ENCODE results near the gene HDDC2. TPM values are rescaled to one million over a fixed set of nuclear protein-coding genes. Genes with fewer than 3 reads are reported as not detected.

The HDDC2 gene
- total RNA-seq, 2 experiments from 2014 or later = 75.1 to 119 TPM

DNA sequence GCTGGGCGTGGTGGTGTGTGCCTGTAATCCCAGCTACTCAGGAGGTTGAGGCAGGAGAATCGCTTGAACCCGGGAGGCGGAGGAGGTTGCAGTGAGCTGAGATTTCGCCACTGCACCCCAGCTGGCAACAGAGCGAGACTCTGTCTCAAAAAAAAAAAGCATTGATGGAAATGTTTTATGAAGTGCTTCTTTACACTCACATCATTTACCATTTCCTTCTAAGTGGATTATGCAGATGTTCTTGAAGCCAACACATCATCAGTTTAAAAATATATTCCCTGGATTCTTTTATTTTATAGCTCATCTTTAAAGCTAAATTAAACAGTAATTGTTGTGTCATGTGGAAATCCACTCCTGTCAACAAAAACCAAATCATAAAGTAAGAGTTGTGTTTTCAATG lies 35.9 kb upstream of the HDDC2 start:
- TF ChIP-seq CTCF (conservative IDR thresholded peaks at IDR 0.05; ENCODE audit: low read length) (no peak), EZH2phosphoT487 (IDR thresholded peaks at IDR 0.05; ENCODE audit: borderline replicate concordance, low read depth, low read length) (no peak)
- no peak for DNase-seq (ENCODE audit: low spot score)
- Histone ChIP-seq H3K9me3 (ENCODE audit: low read length) (no peaks in the 10 kb centered on the region), H3K4me1 (ENCODE audit: insufficient read depth, low read length, poor library complexity, severe bottlenecking) (no peaks in the 10 kb centered on the region), H3K27ac (ENCODE audit: low read depth, low read length, poor library complexity, severe bottlenecking) (no peak overlapping the region), H2AFZ (ENCODE audit: low read length) (no peak overlapping the region), H3K36me3 (ENCODE audit: insufficient read depth, low read length) (no peaks in the 10 kb centered on the region), H3K4me3 (ENCODE audit: low read depth, low read length, poor library complexity, severe bottlenecking) (no peak overlapping the region), H3K79me2 (ENCODE audit: insufficient read depth, low read depth, low read length) (no peaks in the 10 kb centered on the region), H3K4me2 (ENCODE audit: low read length) (no peak overlapping the region), H3K9me2 (ENCODE audit: insufficient read depth, low read length) (no peaks in the 10 kb centered on the region), H4K20me1 (ENCODE audit: insufficient read depth, low read length) (no peaks in the 10 kb centered on the region)
- ChIA-PET POLR2A (interaction anchor here (0.7 to 1.5 kb wide), 4 partner anchors 10 to 14 kb away, joined by 3 to 4 read pairs (median 3); no protein-coding TSS in a partner anchor), CTCF (ENCODE audit: unreplicated experiment) (no interaction called here)
- intact Hi-C loops (cut with micrococcal nuclease; ENCODE audit: unreplicated experiment) = no loop called here
- BruUV-seq (replicated peaks) = no TSS peak

DNA sequence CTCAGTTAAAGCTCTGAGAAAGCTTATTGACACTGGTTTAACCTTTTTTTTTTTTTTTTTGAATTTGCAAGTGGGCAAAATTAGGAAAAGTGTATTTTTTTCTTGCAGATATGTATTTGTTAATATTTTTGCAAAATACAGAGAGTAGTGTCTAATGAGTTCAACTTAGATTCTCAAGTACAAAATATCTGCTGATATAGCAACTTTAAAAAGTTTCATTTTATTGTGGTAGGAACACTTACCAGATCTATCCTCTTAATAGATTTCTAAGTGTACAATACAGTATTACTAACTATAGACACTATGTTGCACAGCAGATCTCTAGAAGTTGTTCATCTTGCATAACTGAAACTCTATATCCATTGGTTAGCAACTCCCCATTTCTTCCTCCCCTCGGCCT lies 30.9 kb upstream of the HDDC2 start:
- no peaks in the 10 kb centered on the region for H3K4me1 ChIP-seq (ENCODE audit: insufficient read depth, low read length, poor library complexity, severe bottlenecking)
- ChIA-PET POLR2A (interaction anchor here (0.6 to 1.4 kb wide), 5 partner anchors 9 to 272 kb away, joined by 3 to 7 read pairs (median 4); no protein-coding TSS in a partner anchor), CTCF (ENCODE audit: unreplicated experiment) (no interaction called here)
- no peak for DNase-seq (ENCODE audit: low spot score)
- no peak overlapping the region for H3K4me2 ChIP-seq (ENCODE audit: low read length)
- H3K79me2 ChIP-seq (ENCODE audit: insufficient read depth, low read depth, low read length) = no peaks in the 10 kb centered on the region
- no peak for TF ChIP-seq EZH2phosphoT487 (IDR thresholded peaks at IDR 0.05; ENCODE audit: borderline replicate concordance, low read depth, low read length)
- TF ChIP-seq CTCF (conservative IDR thresholded peaks at IDR 0.05; ENCODE audit: low read length) = no peak
- no peaks in the 10 kb centered on the region for H3K36me3 ChIP-seq (ENCODE audit: insufficient read depth, low read length)
- no peak overlapping the region for H3K4me3 ChIP-seq (ENCODE audit: low read depth, low read length, poor library complexity, severe bottlenecking)
- intact Hi-C loops (cut with micrococcal nuclease; ENCODE audit: unreplicated experiment) = no loop called here
- H4K20me1 ChIP-seq (ENCODE audit: insufficient read depth, low read length) = no peaks in the 10 kb centered on the region
- H3K9me2 ChIP-seq (ENCODE audit: insufficient read depth, low read length) = no peaks in the 10 kb centered on the region
- BruUV-seq (replicated peaks) = no TSS peak
- no peak overlapping the region for H2AFZ ChIP-seq (ENCODE audit: low read length)
- no peak overlapping the region for H3K27ac ChIP-seq (ENCODE audit: low read depth, low read length, poor library complexity, severe bottlenecking)
- H3K9me3 ChIP-seq (ENCODE audit: low read length) = no peaks in the 10 kb centered on the region

DNA sequence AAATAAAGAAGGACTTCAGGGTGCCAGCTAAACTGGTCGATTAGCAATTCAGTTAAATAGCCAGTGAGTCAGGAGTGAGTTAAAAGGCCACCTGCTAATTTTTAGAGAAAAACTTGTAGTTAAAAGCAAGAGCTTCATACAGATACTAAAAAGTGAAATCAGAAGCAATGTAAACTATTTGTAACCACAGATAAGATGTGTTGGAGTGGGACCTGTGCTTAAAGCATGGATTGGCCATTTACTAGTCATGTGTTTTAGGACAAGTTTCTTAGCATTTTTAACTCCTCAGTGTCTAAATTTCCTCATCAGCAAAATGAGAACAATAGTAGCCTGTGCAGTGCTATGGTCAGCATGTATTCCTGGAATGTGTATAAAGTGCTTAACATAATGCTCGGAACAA lies 23.8 kb upstream of the HDDC2 start:
- CTCF ChIA-PET (ENCODE audit: unreplicated experiment) = interaction anchor here (0.7 kb wide), 1 partner anchor 12 kb away, joined by 3 read pairs; no protein-coding TSS in a partner anchor
- Histone ChIP-seq H3K4me1 (ENCODE audit: insufficient read depth, low read length, poor library complexity, severe bottlenecking) (no peaks in the 10 kb centered on the region), H3K36me3 (ENCODE audit: insufficient read depth, low read length) (no peaks in the 10 kb centered on the region), H3K9me3 (ENCODE audit: low read length) (no peaks in the 10 kb centered on the region), H4K20me1 (ENCODE audit: insufficient read depth, low read length) (no peaks in the 10 kb centered on the region), H3K4me2 (ENCODE audit: low read length) (no peak overlapping the region), H3K27ac (ENCODE audit: low read depth, low read length, poor library complexity, severe bottlenecking) (no peak overlapping the region), H3K9me2 (ENCODE audit: insufficient read depth, low read length) (no peaks in the 10 kb centered on the region), H3K79me2 (ENCODE audit: insufficient read depth, low read depth, low read length) (no peaks in the 10 kb centered on the region), H3K4me3 (ENCODE audit: low read depth, low read length, poor library complexity, severe bottlenecking) (no peak overlapping the region), H2AFZ (ENCODE audit: low read length) (no peak overlapping the region)
- DNase-seq (ENCODE audit: low spot score) = no peak
- POLR2A ChIA-PET = interaction anchor here (0.5 to 1.4 kb wide), 3 partner anchors 21 to 696 kb away, joined by 3 to 7 read pairs (median 5); no protein-coding TSS in a partner anchor
- no peak for TF ChIP-seq CTCF (conservative IDR thresholded peaks at IDR 0.05; ENCODE audit: low read length)
- TF ChIP-seq EZH2phosphoT487 (IDR thresholded peaks at IDR 0.05; ENCODE audit: borderline replicate concordance, low read depth, low read length) = no peak
- no TSS peak for BruUV-seq (replicated peaks)
- intact Hi-C loops (cut with micrococcal nuclease; ENCODE audit: unreplicated experiment) = no loop called here
